ENCODE results near the gene TXNRD1. TPM values are rescaled to one million over a fixed set of nuclear protein-coding genes. Genes with fewer than 3 reads are reported as not detected.

Gene TXNRD1
- total RNA-seq = 100 to 1,000 TPM; 129 to 230 (median 199) TPM

DNA sequence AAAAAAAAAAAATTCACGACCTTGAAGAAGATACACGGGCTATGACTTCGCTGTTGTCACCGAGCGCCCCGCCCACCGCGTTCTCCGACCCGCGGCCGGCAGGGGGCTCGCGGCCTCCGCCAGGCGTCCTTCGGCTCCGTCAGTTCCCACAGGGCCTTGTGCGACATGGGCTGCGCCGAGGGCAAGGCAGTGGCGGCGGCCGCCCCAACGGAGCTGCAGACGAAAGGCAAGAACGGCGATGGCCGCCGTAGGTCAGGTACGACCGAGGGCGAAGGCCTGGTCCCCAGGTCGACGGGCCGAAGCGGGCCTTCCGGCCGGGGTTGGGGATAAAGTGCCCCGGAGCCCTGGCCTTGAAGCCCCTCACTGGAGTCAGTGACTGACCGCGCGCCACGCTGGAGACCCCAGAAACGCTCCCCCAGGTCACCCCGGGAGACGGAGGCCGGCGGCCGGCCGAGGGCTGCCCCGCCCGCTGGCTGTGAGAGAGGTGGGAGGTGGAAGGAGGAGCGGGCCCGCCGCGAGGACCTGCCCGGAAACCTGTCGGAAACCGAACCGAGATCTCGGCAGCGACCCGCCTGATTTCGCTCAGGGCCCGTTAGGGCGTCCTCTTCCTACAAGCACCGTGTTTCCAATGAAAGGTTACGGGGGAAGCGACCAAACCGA lies at the start of gene TXNRD1:
TSS of gene TXNRD1 (plus strand) at position 142 of the 660 bp plus-strand sequence. CDS start at position 166, 24 bp downstream.
- no peaks in the 10 kb centered on the region for H3K27me3 ChIP-seq
- no peaks in the 10 kb centered on the region for H3K9me3 ChIP-seq
- TF ChIP-seq POLR2A (IDR thresholded peaks at IDR 0.05) (peak in 1 of 2 donors; percentile 59), CTCF (IDR thresholded peaks at IDR 0.05) (peak; percentile 68 to 92 (median 83))
- H3K4me3 ChIP-seq (replicated peaks in 1 of 3) = peak within 1 kb of the TSS; percentile 11 to 36 (median 28)
- 8 to 14% methylated on average over 18 to 29 of the region's 71 CpGs for WGBS, 2 donors
- H3K27ac ChIP-seq = peak within 1 kb of the TSS; percentile 26 to 57 (median 37)
- no peaks in the 10 kb centered on the region for H3K36me3 ChIP-seq
- peak; percentile 85 to 87 for DNase-seq
- peaks cover 4 to 32% of the 10 kb centered on the region in 2 donors for H3K4me1 ChIP-seq
- intact Hi-C loops (cut with DNase I) = loop anchor here (5.0 kb wide), 1 partner anchor 72 kb away; no protein-coding TSS in a partner anchor

GRCh38 chr12:104165801-104166200 lies 49.8 kb upstream of the TXNRD1 start:
- no peak overlapping the region for H3K27ac ChIP-seq
- WGBS, 2 donors = 60 to 82% methylated on average over 2 of the region's 2 CpGs
- intact Hi-C loops (cut with DNase I) = no loop called here

GRCh38 chr12:104166465-104166864 lies 49.1 kb upstream of the TXNRD1 start:
- TF ChIP-seq CTCF (IDR thresholded peaks at IDR 0.05) (no peak), POLR2A (IDR thresholded peaks at IDR 0.05) (no peak)
- intact Hi-C loops (cut with DNase I) = no loop called here
- WGBS, 2 donors = 80 to 83% methylated on average over 6 of the region's 6 CpGs
- Histone ChIP-seq H3K9me3 (no peaks in the 10 kb centered on the region), H3K27ac (no peak overlapping the region), H3K27me3 (no peaks in the 10 kb centered on the region), H3K4me1 (no peaks in the 10 kb centered on the region), H3K36me3 (no peaks in the 10 kb centered on the region), H3K4me3 (replicated peaks in 1 of 3) (no peak overlapping the region)
- DNase-seq = no peak

More at GRCh38 chr12:104165801-104166200, 49.8 kb upstream of the TXNRD1 start:
- Histone ChIP-seq H3K4me1 (no peaks in the 10 kb centered on the region), H3K36me3 (no peaks in the 10 kb centered on the region), H3K27me3 (no peaks in the 10 kb centered on the region), H3K9me3 (no peaks in the 10 kb centered on the region), H3K4me3 (replicated peaks in 1 of 3) (no peak overlapping the region)
- DNase-seq = no peak
- TF ChIP-seq CTCF (IDR thresholded peaks at IDR 0.05) (no peak), POLR2A (IDR thresholded peaks at IDR 0.05) (no peak)

DNA sequence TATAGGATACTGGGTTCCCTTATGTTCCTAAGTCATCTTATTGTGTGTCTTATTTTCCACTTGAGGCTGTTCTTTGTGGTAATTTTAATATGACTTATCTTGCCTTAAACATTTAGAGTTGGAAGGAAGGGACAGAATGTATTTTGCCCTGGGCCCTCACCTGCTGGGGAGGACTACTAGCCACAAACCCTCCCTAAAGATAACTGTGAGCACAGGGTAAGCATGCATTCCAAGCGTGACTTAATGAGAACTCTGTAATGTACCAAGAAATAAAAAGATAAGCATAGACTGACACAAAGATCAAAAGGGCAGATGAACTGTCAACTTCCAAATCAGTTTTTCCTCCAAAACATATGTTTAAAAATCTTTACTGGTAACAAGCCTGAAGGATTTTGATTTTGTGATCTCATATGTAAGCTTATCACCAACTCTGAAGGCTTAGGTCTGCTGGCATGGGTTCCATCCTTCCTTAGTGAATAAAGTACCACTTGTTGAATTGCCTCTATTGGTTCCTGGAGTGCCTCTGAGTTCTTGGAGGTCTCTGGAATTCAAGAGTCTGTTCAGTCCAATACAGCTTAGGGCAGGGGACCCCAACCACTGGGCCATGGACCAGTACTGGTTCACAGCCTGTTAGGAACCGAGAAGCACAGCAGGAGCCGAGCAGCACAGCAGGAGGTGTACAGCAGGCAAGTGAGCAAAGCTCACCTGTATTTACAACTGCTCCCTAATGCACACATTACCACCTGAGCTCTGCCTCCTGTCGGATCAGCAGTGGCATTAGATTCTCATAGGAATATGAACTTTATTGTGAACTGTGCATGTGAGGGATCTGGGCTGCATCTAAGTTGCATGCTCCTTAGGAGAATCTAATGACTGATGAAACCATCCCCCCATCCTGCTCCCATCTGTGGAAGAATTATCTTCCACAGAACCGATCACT lies 47.8 kb upstream of the TXNRD1 start:
- TF ChIP-seq CTCF (IDR thresholded peaks at IDR 0.05) (no peak), POLR2A (IDR thresholded peaks at IDR 0.05) (no peak)
- intact Hi-C loops (cut with DNase I) = no loop called here
- Histone ChIP-seq H3K27me3 (no peaks in the 10 kb centered on the region), H3K36me3 (no peaks in the 10 kb centered on the region), H3K4me3 (replicated peaks in 1 of 3) (no peak overlapping the region), H3K4me1 (no peaks in the 10 kb centered on the region), H3K27ac (no peak overlapping the region), H3K9me3 (no peaks in the 10 kb centered on the region)
- DNase-seq = no peak
- WGBS, 2 donors = 85 to 89% methylated on average over 4 to 5 of the region's 5 CpGs

Data from thyroid gland (tissue), 4 donors.